Panc1 (cell line): ENCODE results near the gene CRKL.

Source experiments
- CTCF ChIP-seq: fragments of 450-650 bp; IDR thresholded peaks from 2 replicates; pipeline ENCODE4 v1.5.1; 2017; ENCODE audit warnings: mild to moderate bottlenecking
- REST ChIP-seq, 2 experiments: IDR thresholded peaks; 2 replicates each; pipeline ENCODE4 v1.6.1; 2011 to 2012; ENCODE audit warnings: low read depth in 2 of 2, control low read depth in 1 of 2, low read length in 1 of 2, mild to moderate bottlenecking in 1 of 2, moderate library complexity in 1 of 2; ENCODE audit not compliant: insufficient read depth in 1 of 2
- TCF7L2 ChIP-seq: IDR thresholded peaks from 2 replicates; pipeline ENCODE4 v1.6.1; 2011; ENCODE audit warnings: mild to moderate bottlenecking, low read depth, low read length, inconsistent platforms

DNA sequence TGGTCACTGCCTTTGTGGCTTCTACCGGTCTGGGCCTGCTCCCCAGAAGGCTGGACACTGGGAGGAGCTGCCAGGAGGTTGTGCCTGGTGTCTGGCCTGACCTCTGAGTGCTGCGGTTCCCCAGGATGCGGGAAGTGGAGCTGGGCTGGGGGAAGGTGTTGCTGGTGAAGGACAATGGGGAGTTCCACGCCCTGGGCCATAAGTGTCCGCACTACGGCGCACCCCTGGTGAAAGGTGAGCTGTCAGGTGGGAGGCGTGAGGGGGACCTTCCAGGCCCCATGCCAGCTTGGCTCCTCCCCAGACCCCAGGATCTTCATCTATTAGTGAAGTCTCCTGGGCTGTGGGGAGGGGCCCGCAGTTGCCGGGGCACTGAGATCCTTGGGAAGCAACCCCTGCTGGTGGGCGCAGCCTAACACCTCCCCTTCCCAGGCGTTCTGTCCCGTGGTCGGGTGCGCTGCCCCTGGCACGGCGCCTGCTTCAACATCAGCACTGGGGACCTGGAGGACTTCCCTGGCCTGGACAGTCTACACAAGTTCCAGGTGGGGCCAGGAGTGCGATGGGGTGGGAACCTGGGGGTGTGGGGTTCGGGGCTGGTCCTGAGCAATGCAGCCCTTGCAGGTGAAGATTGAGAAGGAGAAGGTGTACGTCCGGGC is 56.6 kb downstream of the CRKL start:
- TF ChIP-seq CTCF (no peak), TCF7L2 (no peak), REST (IDR thresholded peaks at IDR 0.05; ENCODE audit: insufficient read depth in 1 of 2, low read depth in 2 of 2, low read length in 1 of 2) (no peak)
